Left renal cortex interstitium (tissue), 4 donors: ENCODE data around the gene PARD6G. TPM values are rescaled to one million over a fixed set of nuclear protein-coding genes. Genes with fewer than 3 reads are reported as not detected.
"Not testable (repeated sequence)": the region's sequence is repeated elsewhere in the genome, so short reads cannot be mapped to it uniquely, and the experiment has no call there.

Experiments
- DNase-seq, 4 donors: peaks; one replicate each; pipeline ENCODE4 v3.0.0-alpha.2; 2013; ENCODE audit warnings: low read depth in 4 of 4, low spot score in 2 of 4, missing footprints in 1 of 4
- polyA plus RNA-seq, 4 donors: library from polyadenylated mRNA; unstranded; fragments of 120-200 nt; gene quantifications; one replicate each; pipeline ENCODE4 v1.2.1, GENCODE V29; 2013; ENCODE audit not compliant: insufficient read length in 4 of 4

PARD6G gene
- 10 to 100 TPM; 30.1 to 35.4 (median 32.1) TPM for polyA plus RNA-seq

- peak in 2 of 4 donors; percentile 34 to 43 for DNase-seq
Measured at GRCh38 chr18:80247393-80247841, at the start of gene PARD6G. Gene PARD6G (minus strand): TSS chr18:80247514. CDS start chr18:80247348, 166 bp downstream.

DNA sequence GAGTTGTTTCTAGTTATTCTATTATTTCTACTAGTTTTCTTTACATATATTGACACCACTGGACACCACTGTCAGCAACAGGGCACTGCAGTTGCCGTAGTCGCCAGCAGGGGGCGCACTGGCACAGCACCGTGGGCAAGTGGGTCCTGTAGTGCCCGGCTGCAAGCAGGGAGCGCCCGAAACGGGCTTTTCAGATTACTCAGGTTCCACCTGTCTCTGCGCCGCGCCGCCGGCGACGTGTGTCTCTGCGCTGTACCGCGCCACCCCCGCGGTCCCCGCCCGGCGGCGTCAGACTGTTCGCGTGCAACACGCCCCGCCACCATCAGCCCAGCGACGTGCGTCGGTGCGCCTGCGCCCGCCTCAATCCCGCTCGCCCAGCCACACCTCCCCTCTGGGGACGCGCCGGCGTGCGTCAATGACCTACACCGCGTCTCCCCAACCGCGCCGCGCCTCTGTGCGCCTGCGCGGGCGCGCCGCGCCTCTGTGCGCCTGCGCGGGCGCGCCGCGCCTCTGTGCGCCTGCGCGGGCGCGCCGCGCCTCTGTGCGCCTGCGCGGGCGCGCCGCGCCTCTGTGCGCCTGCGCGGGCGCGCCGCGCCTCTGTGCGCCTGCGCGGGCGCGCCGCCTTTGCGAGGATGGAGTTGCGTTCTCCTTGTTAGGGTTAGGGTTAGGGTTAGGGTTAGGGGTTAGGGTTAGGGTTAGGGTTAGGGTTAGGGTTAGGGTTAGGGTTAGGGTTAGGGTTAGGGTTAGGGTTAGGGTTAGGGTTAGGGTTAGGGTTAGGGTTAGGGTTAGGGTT is 15.1 kb upstream of the PARD6G start:
- not testable (repeated sequence) for DNase-seq

DNA sequence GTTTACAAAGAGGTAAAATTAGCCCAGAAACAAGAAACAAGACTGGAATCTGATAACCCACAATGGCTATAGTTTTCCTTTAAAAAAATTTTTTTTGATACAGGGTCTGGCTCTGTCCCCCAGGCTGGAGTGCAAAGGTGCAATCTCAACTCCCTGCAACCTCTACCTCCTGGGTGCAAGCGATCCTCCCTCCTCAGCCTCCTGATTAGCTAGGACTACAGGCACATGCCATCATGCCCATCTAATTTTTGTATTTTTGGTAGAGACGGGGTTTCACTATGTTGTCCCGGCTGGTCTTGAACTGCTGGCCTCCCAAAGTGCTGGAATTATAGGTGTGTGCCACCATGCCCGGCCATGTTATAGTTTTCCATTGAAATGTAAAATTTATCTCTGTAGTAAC is 12.3 kb upstream of the PARD6G start:
- no peak for DNase-seq

DNA sequence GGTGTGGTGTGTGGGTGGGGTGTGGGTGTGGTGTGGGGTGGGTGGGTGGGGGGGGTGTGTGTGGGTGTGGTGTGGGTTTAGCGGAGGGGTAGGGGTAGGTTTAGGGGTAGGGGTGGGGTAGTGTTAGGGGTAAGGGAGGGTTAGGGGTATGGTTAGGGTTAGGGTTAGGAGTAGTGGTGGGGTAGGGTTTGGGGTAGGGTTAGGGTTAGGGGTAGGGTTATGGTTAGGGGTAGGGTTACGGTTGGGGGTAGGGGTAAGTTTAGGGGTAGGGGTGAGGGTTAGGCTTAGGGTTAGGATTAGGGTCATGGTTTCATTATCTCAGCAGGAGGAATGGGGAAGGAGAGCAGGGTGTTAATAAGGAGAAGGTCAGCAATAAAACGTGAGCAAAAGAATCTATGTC is 11.3 kb upstream of the PARD6G start:
- DNase-seq, result no peak

DNA sequence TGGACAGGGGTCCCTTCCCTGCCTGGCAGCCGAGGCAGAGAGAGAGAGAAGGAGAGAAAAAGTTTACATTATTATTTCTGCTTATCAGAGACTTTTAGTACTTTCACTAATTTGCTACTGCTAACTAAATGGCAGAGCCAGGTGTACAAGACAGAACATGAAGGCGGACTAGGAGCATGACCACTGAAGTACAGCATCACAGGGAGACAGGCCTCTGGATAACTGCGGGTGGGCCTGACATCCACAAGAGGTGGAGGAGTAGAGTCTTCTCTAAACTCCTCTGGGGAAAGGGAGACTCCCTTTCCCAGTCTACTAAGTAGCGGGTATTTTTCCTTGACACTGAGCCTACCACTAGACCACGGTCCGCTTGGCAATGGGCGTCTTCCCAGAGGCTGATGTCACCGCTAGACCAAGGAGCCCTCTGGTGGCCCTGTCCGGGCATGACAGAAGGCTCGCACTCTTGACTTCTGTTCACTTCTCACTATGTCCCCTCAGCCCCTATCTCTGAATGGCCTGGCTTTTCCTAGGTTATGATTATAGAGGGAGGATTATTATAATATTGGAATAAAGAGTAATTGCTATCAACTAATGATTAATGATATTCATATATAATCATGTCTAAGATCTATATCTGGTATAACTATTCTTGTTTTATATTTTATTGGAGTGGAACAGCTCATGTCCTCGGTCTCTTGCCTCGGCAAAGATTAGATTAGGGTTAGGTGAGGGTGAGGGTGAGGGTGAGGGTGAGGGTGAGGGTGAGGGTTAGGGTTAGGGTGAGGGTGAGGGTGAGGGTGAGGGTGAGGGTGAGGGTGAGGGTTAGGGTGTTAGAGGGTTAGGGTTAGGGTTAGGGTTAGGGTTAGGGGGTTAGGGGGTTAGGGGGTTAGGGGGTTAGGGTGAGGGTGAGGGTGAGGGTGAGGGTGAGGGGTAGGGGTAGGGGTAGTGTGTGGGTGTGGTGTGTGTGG is 10.5 kb upstream of the PARD6G start:
- peak in 1 of 4 donors; percentile 5 for DNase-seq

- DNase-seq, result no peak
Measured at GRCh38 chr18:80254971-80255500, 7.7 kb upstream of the PARD6G start.

DNA sequence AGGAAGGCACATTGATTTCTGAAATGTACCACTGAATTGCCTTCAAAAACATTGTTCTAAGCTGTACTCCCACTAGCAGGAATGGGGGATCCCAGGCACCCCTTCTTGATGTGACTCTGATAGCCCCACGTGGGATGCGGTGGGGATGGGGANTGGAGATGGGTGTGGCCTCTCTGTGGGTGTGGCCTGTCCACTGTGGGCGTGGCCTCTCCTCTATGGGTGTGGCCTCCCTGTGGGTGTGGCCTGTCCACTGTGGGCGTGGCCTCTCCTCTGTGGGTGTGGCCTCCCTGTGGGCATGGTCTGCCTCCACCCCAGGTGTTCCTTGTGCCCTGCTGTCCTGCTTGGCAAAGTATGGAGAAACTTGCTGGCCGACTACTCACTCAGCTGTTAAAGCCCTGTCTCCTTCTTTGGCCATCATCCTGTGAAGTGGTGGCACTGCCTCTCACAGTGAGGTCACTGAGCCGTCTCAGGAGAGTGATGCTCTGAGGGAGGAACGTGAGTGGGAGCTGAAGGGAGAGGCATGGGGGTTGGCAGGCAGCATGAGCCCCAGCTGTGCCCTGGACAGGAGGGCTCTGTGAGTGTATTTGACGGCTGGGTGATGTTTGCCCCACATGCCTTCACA is 6.7 kb upstream of the PARD6G start:
- DNase-seq, result no peak

DNA sequence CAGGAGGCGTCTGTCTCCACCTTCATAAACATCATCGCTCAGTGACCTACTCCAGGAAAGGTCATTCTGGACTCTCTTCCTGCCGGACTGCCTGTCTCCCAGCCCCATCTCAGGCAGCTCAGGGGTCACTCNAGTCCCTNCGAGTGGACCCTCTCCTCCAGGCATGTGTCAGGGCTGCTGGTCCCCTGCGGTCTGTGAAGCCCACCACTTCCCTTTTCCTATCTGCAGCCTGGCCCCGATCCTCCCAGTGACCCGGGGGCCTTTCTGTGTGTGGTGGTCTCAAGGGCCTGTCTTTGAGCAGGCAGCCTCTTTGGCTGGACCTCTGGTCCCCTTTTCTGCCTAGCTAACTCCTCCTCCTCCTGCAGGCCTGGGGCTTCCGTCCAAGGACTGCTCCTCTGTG is 5.9 kb upstream of the PARD6G start:
- no peak for DNase-seq

GRCh38 chr18:80252136-80252535 is 4.8 kb upstream of the PARD6G start:
- no peak for DNase-seq

- no peak for DNase-seq
Measured at GRCh38 chr18:80251700-80252099, 4.4 kb upstream of the PARD6G start.

GRCh38 chr18:80250740-80251364 is 3.5 kb upstream of the PARD6G start:
- no peak for DNase-seq

GRCh38 chr18:80249217-80250093 is 2.1 kb upstream of the PARD6G start:
- no peak for DNase-seq

DNA sequence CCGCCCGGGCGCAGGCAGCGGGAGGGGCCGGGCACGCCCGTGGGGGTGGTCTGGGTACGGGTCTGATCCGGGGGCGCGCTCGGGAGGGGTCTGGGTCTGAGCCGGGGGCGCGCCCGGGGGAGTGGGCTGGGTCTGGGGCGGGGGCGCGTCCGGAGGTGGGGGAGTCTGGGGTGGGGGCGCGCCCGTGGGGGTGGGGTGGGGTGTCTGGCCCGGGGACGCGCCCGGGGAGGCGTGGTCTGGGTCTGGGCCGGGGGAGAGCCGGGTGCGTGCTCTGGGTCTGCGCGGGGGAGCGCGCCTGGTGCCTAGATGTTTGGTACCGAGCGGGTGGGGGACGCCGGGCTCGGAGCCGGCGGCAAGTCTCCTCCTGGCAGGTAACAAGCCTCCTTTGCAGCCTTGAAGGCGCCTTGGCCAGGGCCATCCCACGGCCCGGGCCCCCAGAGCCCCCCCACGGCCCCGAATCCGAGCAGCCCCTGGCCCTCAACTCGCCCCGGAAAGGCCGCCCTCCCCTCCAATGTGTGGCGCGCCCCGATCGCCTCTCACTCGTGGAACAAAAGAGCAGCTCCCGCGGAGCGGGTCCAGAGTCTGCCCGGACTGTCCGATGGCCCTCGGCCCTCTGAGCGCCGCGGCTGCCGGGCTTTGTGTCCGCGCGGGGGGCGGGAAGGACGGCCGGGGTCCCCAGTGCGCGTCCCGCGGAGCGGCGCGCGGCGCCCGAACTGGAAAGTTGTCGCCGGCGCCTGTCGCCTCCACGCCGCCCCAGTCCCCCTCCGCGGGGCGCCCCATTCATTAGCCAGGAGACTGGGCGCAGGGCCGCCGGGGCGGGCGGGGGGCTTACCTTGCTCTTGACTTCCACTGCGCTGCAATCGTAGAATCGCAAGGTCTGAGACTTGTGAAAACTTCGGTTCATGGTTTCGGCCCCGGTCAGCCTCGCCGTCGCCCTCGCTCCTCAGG is 595 bp downstream of the PARD6G start:
- peak in 1 of 4 donors; percentile 11 for DNase-seq

DNA sequence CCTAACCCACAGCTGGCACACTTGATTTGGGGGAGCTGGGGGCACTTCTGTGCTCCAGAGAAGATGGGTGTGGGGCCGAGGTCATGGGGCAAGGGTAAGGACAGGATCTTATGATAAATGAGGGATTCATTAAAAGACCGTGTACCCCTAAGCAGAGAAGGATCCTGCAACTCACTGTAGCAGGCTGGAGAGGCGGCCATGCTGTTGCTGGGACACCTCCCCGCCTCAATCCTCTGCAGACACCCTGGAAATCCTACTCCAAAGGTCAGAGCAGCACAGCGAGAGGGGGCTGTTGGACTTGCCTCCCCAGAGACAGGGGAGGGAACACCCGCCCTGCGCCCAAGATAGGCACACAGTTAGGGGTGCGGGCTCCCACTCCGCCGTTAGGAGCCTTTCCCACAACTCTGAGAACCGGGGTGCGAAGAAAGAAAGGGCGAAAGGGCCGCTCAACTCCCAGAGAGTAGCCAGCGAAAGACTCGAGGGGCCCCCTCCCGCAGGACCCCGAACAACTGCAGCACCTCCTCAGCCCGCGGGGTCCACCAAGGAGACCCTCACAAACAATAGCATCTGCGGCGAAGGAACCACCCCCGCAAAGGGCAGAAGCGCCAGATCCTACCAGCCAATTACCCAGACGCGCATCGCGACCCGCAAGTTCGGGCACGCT is 1.4 kb downstream of the PARD6G start:
- peak in 1 of 4 donors; percentile 21 for DNase-seq

GRCh38 chr18:80244956-80245730 is 2.2 kb downstream of the PARD6G start:
- DNase-seq, result no peak

GRCh38 chr18:80244167-80244566 is 3.1 kb downstream of the PARD6G start:
- DNase-seq, result no peak

DNA sequence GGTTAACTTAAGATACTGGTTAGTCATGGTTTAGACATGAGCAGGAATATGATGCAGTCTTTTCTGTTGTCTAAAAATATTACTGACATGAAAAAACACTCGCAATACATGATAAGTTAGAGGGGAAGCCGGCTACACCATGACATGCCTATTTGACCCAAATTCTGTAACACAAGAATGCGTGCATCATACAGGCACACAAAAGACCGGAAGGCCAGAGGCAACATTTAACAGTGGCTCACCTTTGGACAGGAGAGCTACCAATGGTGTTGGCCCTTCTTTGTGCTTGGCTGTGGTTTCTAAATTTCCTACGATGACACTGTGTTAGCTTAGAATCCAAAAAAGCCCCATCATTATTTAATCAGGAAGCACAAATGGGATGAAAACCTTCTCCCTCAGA is 4.1 kb downstream of the PARD6G start:
- no peak for DNase-seq
